Activated CD8-positive, alpha-beta T cell treated with anti-CD3 and anti-CD28 coated beads, Interleukin-2, amount 10 ng/mL, durations not matched to agents 7 days and 5 days (primary cell): ENCODE measurements around the gene BZW2. TPM values are rescaled to one million over a fixed set of nuclear protein-coding genes. Genes with fewer than 3 reads are reported as not detected.
A peak's percentile ranks its signal among the peaks of the same experiment; 100 is the strongest.
"Not testable (repeated sequence)": the region's sequence is repeated elsewhere in the genome, so short reads cannot be mapped to it uniquely, and the experiment has no call there.

Experiments
- ATAC-seq: fragments of 150-1000 bp; cut with Tn5 transposase; one replicate; pipeline ENCODE4 v1.10.0; 2021; ENCODE audit warnings: moderate library complexity
- CTCF ChIA-PET: fragments of 350-600 bp; sonication (Branson Sonifier 250); formaldehyde crosslinking; loops from one replicate; lab custom pipeline; 2021; ENCODE audit warnings: antibody characterized with exemption; lab: Charles Lee
- POLR2A ChIA-PET: fragments of 350-600 bp; sonication (Branson Sonifier 250); formaldehyde crosslinking; loops from one replicate; lab custom pipeline; 2021; ENCODE audit warnings: antibody characterized with exemption; lab: Charles Lee
- DNase-seq: peaks from one replicate; pipeline ENCODE4 v3.0.0-alpha.2; 2020
- H3K27ac Mint-ChIP-seq: one replicate; pipeline ENCODE4 v1.8.0; 2021; ENCODE audit warnings: mild to moderate bottlenecking, mixed read lengths
- H3K27me3 Mint-ChIP-seq: one replicate; pipeline ENCODE4 v1.8.0; 2021; ENCODE audit warnings: low read depth, mixed read lengths
- H3K36me3 Mint-ChIP-seq: one replicate; pipeline ENCODE4 v1.8.0; 2021; ENCODE audit warnings: low read depth, mixed read lengths
- H3K4me1 Mint-ChIP-seq: one replicate; pipeline ENCODE4 v1.8.0; 2021; ENCODE audit warnings: low read depth, mixed read lengths
- H3K4me3 Mint-ChIP-seq: one replicate; pipeline ENCODE4 v1.8.0; 2021; ENCODE audit warnings: mild to moderate bottlenecking, mixed read lengths
- H3K9me3 Mint-ChIP-seq: one replicate; pipeline ENCODE4 v1.8.0; 2022; ENCODE audit warnings: mixed read lengths; ENCODE audit not compliant: insufficient read depth
- total RNA-seq, 2 experiments: library from RNA; stranded (reverse); gene quantifications; one replicate each; pipeline ENCODE4 v1.2.3, GENCODE V29; 2021

The BZW2 gene
- total RNA-seq, 2 experiments from 2014 or later = 59.7 to 62.3 TPM

DNA sequence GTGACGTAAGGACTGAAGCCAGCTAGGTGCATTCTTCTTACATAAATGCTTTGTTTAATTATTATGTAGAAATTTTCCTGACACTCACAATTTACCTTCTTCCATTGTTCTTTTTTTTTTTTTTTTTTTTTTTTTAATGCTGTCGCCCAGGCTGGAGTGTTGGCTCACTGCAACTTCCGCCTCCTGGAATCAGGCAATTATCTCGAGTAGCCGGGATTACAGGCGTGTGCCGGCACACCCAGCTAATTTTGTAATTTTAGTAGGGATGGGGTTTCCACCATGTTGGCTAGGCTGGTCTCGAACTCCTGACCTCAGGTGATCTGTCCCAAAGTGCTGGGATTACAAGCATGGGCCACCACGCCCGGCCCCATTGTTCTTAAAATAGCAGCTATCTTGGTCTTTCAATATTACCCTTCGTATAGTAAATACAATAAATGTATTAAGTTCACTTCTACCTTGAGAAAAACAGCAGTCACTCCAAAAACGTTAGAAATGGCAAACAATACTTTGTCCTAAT is 32.1 kb downstream of the BZW2 start:
- Mint-ChIP-seq H3K4me3 (no peak overlapping the region), H3K27me3 (no peaks in the 10 kb centered on the region), H3K27ac (no peak overlapping the region), H3K9me3 (no peaks in the 10 kb centered on the region), H3K36me3 (peaks cover 64% of the 10 kb centered on the region), H3K4me1 (peaks cover 6% of the 10 kb centered on the region)
- CTCF ChIA-PET = interaction anchor here (1.4 kb wide), 1 partner anchor 10 kb away, joined by 4 read pairs; no protein-coding TSS in a partner anchor
- ATAC-seq (no peak), DNase-seq (no peak)
- POLR2A ChIA-PET = no interaction called here

DNA sequence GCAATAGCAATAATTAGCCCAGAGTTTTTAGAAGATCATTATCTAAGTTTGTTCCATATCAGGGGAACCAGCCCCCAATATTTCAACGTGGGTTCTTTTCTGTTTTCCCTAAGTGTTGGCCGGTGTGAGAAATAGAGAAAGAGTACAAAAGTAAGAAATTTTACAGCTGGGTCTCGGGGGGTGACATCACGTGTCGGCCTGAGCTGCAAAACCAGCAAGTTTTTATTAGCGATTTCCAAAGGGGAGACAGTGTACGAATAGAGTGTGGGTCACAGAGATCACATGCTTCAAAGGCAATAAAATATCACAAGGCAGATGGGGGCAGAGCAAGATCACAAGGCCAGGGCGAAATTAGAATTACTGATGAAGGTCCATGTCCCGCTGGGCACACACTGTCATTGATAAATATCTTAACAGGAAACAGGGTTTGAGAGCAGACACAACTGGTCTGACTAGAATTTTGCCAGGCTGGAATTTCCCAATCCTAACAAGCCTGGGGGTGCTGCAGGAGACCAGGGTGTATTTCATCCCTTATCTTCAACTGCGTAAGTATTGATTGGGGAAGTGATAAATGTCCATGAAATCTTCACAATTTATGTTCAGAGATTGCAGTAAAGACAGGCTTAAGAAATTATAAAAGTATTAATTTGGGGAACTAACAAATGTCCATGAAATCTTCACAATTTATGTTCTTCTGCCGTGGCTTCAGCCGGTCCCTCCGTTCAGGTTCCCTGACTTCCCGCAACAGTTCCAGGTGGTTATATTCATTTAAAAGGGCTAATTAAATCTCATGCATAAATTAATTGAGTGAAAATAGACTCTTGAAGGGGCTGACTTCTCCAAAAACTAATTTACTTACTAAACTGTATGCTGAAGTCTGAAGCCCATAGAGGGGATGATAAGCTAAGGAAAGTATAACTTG is 32.9 kb downstream of the BZW2 start:
- H3K9me3 Mint-ChIP-seq, ATAC-seq, DNase-seq, H3K27me3 Mint-ChIP-seq, H3K4me3 Mint-ChIP-seq, H3K27ac Mint-ChIP-seq, H3K4me1 Mint-ChIP-seq: not testable (repeated sequence)
- POLR2A ChIA-PET = interaction anchor here (0.6 kb wide), 1 partner anchor 20 kb away, joined by 5 read pairs; no protein-coding TSS in a partner anchor
- CTCF ChIA-PET = interaction anchor here (1.1 to 1.4 kb wide), 2 partner anchors 9 to 16 kb away, joined by 3 to 4 read pairs; no protein-coding TSS in a partner anchor
- H3K36me3 Mint-ChIP-seq = peaks cover 66% of the 10 kb centered on the region

DNA sequence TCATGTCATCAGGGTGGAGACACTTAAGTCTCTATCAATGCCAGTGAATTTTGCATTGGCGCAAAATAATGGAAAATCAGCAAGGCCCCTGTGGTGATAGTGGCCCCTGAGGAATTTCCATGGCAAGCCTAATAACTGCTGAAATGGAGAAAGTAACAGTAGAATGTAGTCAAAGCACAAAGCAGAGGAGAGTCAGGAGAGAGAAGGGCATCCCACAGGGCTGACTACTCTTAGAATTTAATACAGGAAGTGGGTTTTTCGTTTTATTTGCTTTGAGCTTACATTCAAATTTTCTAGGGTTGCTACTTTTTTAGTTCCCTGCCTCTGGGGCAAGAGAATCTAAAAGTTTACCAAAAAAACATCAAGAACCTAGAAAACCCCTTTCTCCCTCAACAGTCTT is 39.0 kb downstream of the BZW2 start:
- no peak for DNase-seq
- Mint-ChIP-seq H3K4me1 (peaks cover 22% of the 10 kb centered on the region), H3K27ac (peak overlapping the region; percentile 84), H3K36me3 (peaks cover 52% of the 10 kb centered on the region), H3K27me3 (no peaks in the 10 kb centered on the region), H3K9me3 (no peaks in the 10 kb centered on the region), H3K4me3 (no peak overlapping the region)
- ChIA-PET POLR2A (interaction anchor here (1.4 kb wide), 1 partner anchor 39 kb away, joined by 10 read pairs; the partner anchor contains the start of genes ANKMY2 and BZW2), CTCF (interaction anchor here (0.6 to 1.4 kb wide), 4 partner anchors 10 to 123 kb away, joined by 3 to 5 read pairs (median 3); partner anchors contain the start of gene ANKMY2)
- ATAC-seq = peak; percentile 53

DNA sequence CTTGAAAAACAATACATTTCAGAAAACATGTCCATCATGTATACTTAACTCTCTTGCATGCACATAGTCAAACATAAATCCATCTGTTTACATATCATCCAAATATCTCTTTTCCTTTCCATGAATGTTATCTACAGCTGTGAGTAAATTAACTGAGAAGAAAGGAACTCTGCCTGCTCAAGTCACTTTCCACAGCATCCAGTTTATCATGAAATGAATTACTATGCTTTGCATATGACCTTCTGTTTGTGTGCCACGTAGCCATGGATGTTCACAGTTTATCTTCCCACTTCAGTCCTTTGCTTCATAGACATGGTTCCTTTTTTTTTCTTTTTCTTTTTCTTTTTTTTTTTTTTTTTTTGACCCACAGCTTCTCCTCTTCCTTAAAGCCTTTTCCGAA is 39.6 kb downstream of the BZW2 start:
- Mint-ChIP-seq H3K9me3 (no peaks in the 10 kb centered on the region), H3K4me1 (peaks cover 22% of the 10 kb centered on the region), H3K36me3 (peaks cover 50% of the 10 kb centered on the region), H3K27ac (peak overlapping the region; percentile 84), H3K4me3 (peak overlapping the region; percentile 7), H3K27me3 (no peaks in the 10 kb centered on the region)
- ChIA-PET POLR2A (interaction anchor here (1.4 kb wide), 1 partner anchor 40 kb away, joined by 10 read pairs; the partner anchor contains the start of genes ANKMY2 and BZW2), CTCF (interaction anchor here (1.0 to 1.4 kb wide), 3 partner anchors 9 to 40 kb away, joined by 3 to 5 read pairs (median 3); partner anchors contain the start of gene ANKMY2)
- no peak for DNase-seq
- no peak for ATAC-seq

DNA sequence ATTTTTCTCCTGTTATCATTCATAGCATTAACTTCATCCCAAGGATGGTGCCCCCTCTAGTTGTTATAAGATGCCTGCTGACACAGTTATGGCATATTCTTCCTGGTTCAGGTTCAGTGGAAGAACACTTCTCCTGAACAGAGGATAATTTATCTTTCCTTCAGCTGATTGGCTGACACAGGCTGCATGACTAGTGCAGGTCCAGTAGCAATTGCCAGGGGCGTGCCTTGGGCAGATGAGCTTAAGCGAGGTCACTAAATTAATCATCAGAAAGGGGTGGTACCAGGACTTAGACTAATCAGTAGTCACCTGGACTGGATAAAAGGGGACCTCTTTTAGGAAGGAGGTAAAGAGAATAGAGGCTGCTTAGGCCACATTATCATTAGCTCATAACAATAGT is 42.3 kb downstream of the BZW2 start:
- Mint-ChIP-seq H3K27me3 (no peaks in the 10 kb centered on the region), H3K4me3 (no peak overlapping the region), H3K36me3 (peaks cover 44% of the 10 kb centered on the region), H3K4me1 (peaks cover 22% of the 10 kb centered on the region), H3K27ac (no peak overlapping the region), H3K9me3 (no peaks in the 10 kb centered on the region)
- ChIA-PET POLR2A (interaction anchor here (0.7 to 1.5 kb wide), 2 partner anchors 42 to 1265 kb away, joined by 4 read pairs; partner anchors contain the start of genes ANKMY2 and BZW2), CTCF (interaction anchor here (1.7 kb wide), 1 partner anchor 9 kb away, joined by 4 read pairs; no protein-coding TSS in a partner anchor)
- ATAC-seq = no peak
- DNase-seq = no peak

DNA sequence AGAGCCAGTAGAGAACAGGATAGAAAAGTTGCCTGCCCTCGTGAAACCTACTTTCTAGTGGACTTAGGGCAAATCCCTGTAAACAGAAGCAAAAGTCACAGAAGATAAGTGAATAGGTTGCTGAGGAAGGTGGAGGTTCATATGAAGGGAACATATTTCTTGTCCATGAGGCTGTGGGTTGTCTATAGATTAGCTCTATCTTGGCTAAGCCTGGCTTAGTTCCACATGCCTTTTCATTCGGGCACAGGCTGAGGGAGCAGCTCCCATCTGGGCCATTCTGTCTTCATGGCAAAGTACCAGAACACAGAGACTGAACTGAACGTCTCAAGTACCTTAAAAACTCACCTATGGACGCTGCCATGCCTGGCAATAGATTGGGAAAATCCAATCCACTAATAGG is 45.3 kb downstream of the BZW2 start:
- no peaks in the 10 kb centered on the region for H3K4me1 Mint-ChIP-seq
- peaks cover 35% of the 10 kb centered on the region for H3K36me3 Mint-ChIP-seq
- H3K9me3 Mint-ChIP-seq = no peaks in the 10 kb centered on the region
- no peak overlapping the region for H3K27ac Mint-ChIP-seq
- no peak for ATAC-seq
- H3K4me3 Mint-ChIP-seq = no peak overlapping the region
- DNase-seq = no peak
- H3K27me3 Mint-ChIP-seq = no peaks in the 10 kb centered on the region
- POLR2A ChIA-PET = no interaction called here
- CTCF ChIA-PET = no interaction called here

DNA sequence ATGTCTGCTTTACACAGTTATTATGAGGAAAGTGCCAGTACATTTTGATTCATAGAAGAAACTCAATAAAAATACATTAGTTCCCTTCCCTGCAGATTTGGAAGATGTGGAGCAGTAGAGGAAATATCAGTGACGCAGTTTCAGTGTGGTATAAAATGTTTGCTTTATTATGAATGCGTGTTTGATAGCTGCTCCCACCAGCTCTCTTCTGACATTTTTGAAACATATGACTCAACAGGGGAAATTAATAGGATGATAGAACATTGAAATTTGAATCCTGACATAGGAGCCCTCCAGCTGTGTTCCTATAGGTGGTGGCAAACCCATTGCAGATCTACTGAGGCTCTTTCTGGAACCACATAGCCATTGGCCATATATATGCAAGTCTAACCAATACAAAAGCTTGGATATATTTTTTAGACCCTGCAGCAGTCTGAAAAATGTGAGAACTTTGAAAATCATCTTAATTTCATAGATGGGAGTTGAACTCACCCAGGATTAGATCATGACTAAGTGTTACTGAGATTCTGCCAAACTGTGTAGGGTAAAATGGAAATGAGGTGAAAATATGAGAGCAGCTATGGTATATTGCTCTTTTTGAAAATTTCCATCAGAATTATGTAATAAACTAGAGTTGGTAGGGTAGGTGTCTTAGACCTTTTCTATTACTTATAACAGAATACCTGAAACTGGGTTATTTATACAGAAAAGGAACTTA is 47.8 kb downstream of the BZW2 start:
- Mint-ChIP-seq H3K4me1 (no peaks in the 10 kb centered on the region), H3K36me3 (peaks cover 50% of the 10 kb centered on the region), H3K4me3 (no peak overlapping the region), H3K27ac (no peak overlapping the region), H3K9me3 (no peaks in the 10 kb centered on the region), H3K27me3 (no peaks in the 10 kb centered on the region)
- CTCF ChIA-PET = interaction anchor here (0.7 to 1.1 kb wide), 3 partner anchors 198 to 261 kb away, joined by 3 read pairs; no protein-coding TSS in a partner anchor
- no peak for DNase-seq
- POLR2A ChIA-PET = no interaction called here
- ATAC-seq = no peak

DNA sequence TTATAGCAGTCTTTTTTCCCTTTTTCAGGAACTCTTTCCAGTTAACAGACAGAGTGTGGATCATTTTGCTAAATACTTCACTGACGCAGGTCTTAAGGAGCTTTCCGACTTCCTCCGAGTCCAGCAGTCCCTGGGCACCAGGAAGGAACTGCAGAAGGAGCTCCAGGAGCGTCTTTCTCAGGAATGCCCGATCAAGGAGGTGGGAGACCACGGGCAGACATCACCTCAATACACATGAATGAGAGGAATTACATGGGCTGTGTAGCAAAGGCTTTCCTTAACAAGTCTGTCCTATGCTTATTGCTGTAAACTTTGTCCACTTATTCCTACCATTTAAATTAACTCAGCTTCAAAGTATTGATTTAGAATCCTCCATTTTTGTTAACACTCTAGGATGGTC is 48.8 kb downstream of the BZW2 start:
- Mint-ChIP-seq H3K36me3 (peaks cover 58% of the 10 kb centered on the region), H3K4me3 (no peak overlapping the region), H3K27ac (no peak overlapping the region), H3K4me1 (no peaks in the 10 kb centered on the region), H3K9me3 (no peaks in the 10 kb centered on the region), H3K27me3 (no peaks in the 10 kb centered on the region)
- POLR2A ChIA-PET = no interaction called here
- no peak for DNase-seq
- CTCF ChIA-PET = interaction anchor here (0.7 to 1.7 kb wide), 7 partner anchors 10 to 262 kb away, joined by 3 to 5 read pairs (median 3); no protein-coding TSS in a partner anchor
- ATAC-seq = no peak

DNA sequence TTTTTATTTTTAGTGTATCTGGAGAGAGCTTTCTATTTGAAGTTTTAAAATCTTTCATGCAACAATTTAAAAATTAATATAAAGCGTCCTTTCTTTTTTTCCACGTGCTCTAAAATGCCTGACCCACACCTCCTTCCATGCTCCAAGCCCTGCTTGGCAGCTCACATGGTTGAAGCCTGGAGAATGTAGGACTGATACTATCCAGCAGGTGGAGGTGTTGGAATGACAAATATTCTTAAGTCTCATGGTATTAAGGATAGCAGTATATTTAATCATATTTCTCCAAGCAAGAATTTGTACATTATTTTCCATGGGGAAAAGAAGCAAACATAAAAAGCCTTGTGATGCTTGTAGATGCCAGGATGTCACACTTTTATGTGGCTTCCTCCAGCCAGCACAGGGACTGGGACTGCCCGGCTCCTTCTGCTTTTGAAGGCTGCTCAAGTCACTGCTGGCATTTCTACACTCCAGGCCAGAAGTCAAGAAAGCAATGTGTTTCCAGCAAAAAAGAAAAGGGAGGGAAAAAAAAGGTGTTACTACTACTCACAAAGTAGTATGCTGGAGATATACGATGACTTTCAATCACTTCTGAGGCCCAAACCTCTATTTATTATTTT is 49.7 kb downstream of the BZW2 start:
- H3K36me3 Mint-ChIP-seq = peaks cover 63% of the 10 kb centered on the region
- DNase-seq (no peak), ATAC-seq (no peak)
- ChIA-PET CTCF (interaction anchor here (0.8 to 1.7 kb wide), 7 partner anchors 9 to 228 kb away, joined by 3 to 5 read pairs (median 3); no protein-coding TSS in a partner anchor), POLR2A (no interaction called here)
- no peaks in the 10 kb centered on the region for H3K9me3 Mint-ChIP-seq
- no peak overlapping the region for H3K4me3 Mint-ChIP-seq
- no peaks in the 10 kb centered on the region for H3K4me1 Mint-ChIP-seq
- H3K27ac Mint-ChIP-seq = no peak overlapping the region
- H3K27me3 Mint-ChIP-seq = no peaks in the 10 kb centered on the region

DNA sequence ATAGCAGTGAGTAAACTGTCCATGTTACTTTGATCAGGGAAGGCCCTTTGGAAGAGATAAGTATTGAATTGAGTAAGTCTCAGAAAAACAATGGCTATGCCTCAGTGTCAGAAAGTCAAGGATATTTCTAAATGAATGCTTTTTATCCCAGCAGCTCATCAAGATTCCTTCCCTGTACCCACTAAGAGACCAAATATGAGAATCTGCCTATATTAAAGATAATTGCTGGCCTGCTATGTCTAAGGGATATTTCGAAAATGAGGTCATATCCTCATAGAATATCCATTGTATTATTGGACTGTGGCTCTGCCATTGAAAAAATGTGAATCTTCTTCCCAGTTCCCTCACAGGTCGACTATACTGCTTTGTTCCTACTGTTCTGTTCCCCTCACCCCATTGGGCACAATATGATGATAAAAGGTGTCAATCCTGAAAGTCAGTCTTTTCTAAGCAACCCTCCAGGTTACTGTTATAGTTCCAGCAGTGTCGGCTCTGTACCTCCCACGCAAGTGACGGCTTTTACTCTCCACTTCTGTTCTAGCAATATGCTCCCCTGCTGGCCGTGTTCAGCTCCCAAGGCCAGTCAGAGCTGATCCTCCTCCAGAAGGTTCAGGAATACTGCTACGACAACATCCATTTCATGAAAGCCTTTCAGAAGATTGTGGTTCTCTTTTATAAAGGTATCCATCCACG is 51.7 kb downstream of the BZW2 start:
- ATAC-seq (no peak), DNase-seq (no peak)
- Mint-ChIP-seq H3K4me3 (no peak overlapping the region), H3K27ac (no peak overlapping the region), H3K27me3 (no peaks in the 10 kb centered on the region), H3K36me3 (peaks cover 55% of the 10 kb centered on the region), H3K4me1 (no peaks in the 10 kb centered on the region), H3K9me3 (no peaks in the 10 kb centered on the region)
- CTCF ChIA-PET = interaction anchor here (1.4 kb wide), 1 partner anchor 220 kb away, joined by 3 read pairs; no protein-coding TSS in a partner anchor
- POLR2A ChIA-PET = no interaction called here
